Measurements from ENCODE around the gene POLE2.

- TF ChIP-seq POLR2AphosphoS5 (IDR thresholded peaks at IDR 0.05): no peak
- TF ChIP-seq, protein P1, sequence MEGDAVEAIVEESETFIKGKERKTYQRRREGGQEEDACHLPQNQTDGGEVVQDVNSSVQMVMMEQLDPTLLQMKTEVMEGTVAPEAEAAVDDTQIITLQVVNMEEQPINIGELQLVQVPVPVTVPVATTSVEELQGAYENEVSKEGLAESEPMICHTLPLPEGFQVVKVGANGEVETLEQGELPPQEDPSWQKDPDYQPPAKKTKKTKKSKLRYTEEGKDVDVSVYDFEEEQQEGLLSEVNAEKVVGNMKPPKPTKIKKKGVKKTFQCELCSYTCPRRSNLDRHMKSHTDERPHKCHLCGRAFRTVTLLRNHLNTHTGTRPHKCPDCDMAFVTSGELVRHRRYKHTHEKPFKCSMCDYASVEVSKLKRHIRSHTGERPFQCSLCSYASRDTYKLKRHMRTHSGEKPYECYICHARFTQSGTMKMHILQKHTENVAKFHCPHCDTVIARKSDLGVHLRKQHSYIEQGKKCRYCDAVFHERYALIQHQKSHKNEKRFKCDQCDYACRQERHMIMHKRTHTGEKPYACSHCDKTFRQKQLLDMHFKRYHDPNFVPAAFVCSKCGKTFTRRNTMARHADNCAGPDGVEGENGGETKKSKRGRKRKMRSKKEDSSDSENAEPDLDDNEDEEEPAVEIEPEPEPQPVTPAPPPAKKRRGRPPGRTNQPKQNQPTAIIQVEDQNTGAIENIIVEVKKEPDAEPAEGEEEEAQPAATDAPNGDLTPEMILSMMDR (IDR thresholded peaks at IDR 0.05): no peak
- peak; percentile 32 for TF ChIP-seq EP300 (IDR thresholded peaks at IDR 0.05)
These were observed 89.3 kb downstream of the POLE2 start, which contains the start of gene LRR1 for GRCh38 chr14:49598485-49599300.

Measured in suprapubic skin (tissue), 4 donors.